Neural progenitor cell (in vitro differentiated cells): ENCODE results near the gene PTGIR. TPM values are rescaled to one million over a fixed set of nuclear protein-coding genes. Genes with fewer than 3 reads are reported as not detected.

Source experiments
- DNase-seq: peaks from one replicate; pipeline ENCODE4 v3.0.0-alpha.2; 2016; ENCODE audit warnings: low spot score
- H2AFZ ChIP-seq: fragments of 200-600 bp; sonication (generic); replicated peaks from 2 replicates; pipeline ENCODE4 v1.6.1; 2016; ENCODE audit warnings: antibody characterized with exemption
- H3F3A ChIP-seq: fragments of 200-600 bp; sonication (generic); 2 replicates; pipeline ENCODE4 v1.6.1; 2016; ENCODE audit warnings: antibody characterized with exemption, low read depth
- H3K27ac ChIP-seq: fragments of 200-600 bp; sonication (generic); 2 replicates; pipeline ENCODE4 v1.5.1; 2016; ENCODE audit warnings: mild to moderate bottlenecking
- H3K27me3 ChIP-seq: fragments of 200-600 bp; sonication (generic); 2 replicates; pipeline ENCODE4 v1.6.1; 2016; ENCODE audit warnings: mild to moderate bottlenecking, moderate library complexity
- H3K36me3 ChIP-seq: fragments of 200-600 bp; sonication (generic); 2 replicates; pipeline ENCODE4 v1.5.1; 2016
- H3K4me1 ChIP-seq: fragments of 200-600 bp; sonication (generic); 2 replicates; pipeline ENCODE4 v1.6.1; 2016; ENCODE audit warnings: mixed run types
- H3K4me2 ChIP-seq: fragments of 200-600 bp; sonication (generic); 2 replicates; pipeline ENCODE4 v1.6.1; 2016
- H3K4me3 ChIP-seq: fragments of 200-600 bp; sonication (generic); 2 replicates; pipeline ENCODE4 v1.5.1; 2016
- H3K79me2 ChIP-seq: fragments of 200-600 bp; sonication (generic); 2 replicates; pipeline ENCODE4 v1.6.1; 2016; ENCODE audit warnings: low read depth
- H3K9ac ChIP-seq: fragments of 200-600 bp; sonication (generic); 2 replicates; pipeline ENCODE4 v1.6.1; 2016
- H3K9me3 ChIP-seq: fragments of 200-600 bp; sonication (generic); 2 replicates; pipeline ENCODE4 v1.5.1; 2016; ENCODE audit warnings: low read depth
- H4K20me1 ChIP-seq: fragments of 200-600 bp; sonication (generic); 2 replicates; pipeline ENCODE4 v1.6.1; 2016; ENCODE audit warnings: low read depth
- H3K27ac Mint-ChIP-seq: 3 replicates; pipeline ENCODE4 v1.8.0; 2021; ENCODE audit warnings: mixed read lengths
- H3K27me3 Mint-ChIP-seq: 2 replicates; pipeline ENCODE4 v1.8.0; 2022; ENCODE audit warnings: low read depth, mild to moderate bottlenecking, inconsistent platforms, moderate library complexity, mixed read lengths; ENCODE audit not compliant: insufficient read depth
- H3K36me3 Mint-ChIP-seq: 3 replicates; pipeline ENCODE4 v1.8.0; 2021; ENCODE audit warnings: mixed read lengths
- H3K4me1 Mint-ChIP-seq: 3 replicates; pipeline ENCODE4 v1.8.0; 2021; ENCODE audit warnings: mixed read lengths
- H3K4me3 Mint-ChIP-seq: 3 replicates; pipeline ENCODE4 v1.8.0; 2021; ENCODE audit warnings: mild to moderate bottlenecking, moderate library complexity, mixed read lengths
- H3K9me3 Mint-ChIP-seq: 3 replicates; pipeline ENCODE4 v1.8.0; 2020; ENCODE audit warnings: mixed read lengths
- EZH2phosphoT487 ChIP-seq: fragments of 200-600 bp; sonication (generic); IDR thresholded peaks from 2 replicates; pipeline ENCODE4 v1.6.1; 2017; ENCODE audit warnings: antibody characterized with exemption
- total RNA-seq: library from RNA; depleted of rRNA; stranded (reverse); fragments of >200 nt; gene quantifications from 2 replicates; pipeline ENCODE4 v1.2.3, GENCODE V29; 2015; ENCODE audit warnings: low replicate concordance
- TF ChIP-seq, protein P1 (sequence below): fragments of 200-600 bp; sonication (generic); IDR thresholded peaks from 2 replicates; pipeline ENCODE4 v1.5.1; 2017; ENCODE audit warnings: antibody characterized with exemption, mild to moderate bottlenecking

The PTGIR gene
- total RNA-seq, 1 donor from 2014 or later, result not detected

DNA sequence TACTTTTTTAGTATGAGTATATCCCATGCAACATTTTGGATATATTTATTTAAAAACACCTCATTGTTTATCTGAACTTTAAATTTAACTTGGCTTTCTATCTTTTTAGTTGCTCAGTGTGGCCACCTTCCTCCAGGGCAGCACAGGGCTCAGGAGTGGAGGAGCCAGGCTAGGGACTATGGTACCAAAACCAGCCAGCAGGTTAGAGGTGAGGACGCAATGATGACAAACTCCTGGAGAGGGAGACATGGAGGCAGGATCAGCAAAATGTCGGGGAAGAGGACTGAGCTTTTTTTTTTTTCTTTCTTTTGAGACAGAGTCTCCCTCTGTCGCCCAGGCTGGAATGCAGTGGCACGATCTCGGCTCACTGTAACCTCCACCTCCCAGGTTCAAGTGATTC, 53.4 kb downstream of the PTGIR start:
- peak; percentile 72 for DNase-seq
- TF ChIP-seq EZH2phosphoT487, result no peak
- TF ChIP-seq, protein P1, sequence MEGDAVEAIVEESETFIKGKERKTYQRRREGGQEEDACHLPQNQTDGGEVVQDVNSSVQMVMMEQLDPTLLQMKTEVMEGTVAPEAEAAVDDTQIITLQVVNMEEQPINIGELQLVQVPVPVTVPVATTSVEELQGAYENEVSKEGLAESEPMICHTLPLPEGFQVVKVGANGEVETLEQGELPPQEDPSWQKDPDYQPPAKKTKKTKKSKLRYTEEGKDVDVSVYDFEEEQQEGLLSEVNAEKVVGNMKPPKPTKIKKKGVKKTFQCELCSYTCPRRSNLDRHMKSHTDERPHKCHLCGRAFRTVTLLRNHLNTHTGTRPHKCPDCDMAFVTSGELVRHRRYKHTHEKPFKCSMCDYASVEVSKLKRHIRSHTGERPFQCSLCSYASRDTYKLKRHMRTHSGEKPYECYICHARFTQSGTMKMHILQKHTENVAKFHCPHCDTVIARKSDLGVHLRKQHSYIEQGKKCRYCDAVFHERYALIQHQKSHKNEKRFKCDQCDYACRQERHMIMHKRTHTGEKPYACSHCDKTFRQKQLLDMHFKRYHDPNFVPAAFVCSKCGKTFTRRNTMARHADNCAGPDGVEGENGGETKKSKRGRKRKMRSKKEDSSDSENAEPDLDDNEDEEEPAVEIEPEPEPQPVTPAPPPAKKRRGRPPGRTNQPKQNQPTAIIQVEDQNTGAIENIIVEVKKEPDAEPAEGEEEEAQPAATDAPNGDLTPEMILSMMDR, result peak; percentile 47
- no peak overlapping the region for H3K27ac Mint-ChIP-seq
- H4K20me1 ChIP-seq, result no peaks in the 10 kb centered on the region
- peaks cover 6% of the 10 kb centered on the region for H3K27me3 Mint-ChIP-seq
- H3F3A ChIP-seq, result peaks cover 4% of the 10 kb centered on the region
- no peaks in the 10 kb centered on the region for H3K79me2 ChIP-seq
- no peak overlapping the region for H3K27ac ChIP-seq
- no peaks in the 10 kb centered on the region for H3K36me3 ChIP-seq
- peaks cover 9% of the 10 kb centered on the region for H3K4me1 Mint-ChIP-seq
- no peak overlapping the region for H3K4me3 ChIP-seq
- no peaks in the 10 kb centered on the region for H3K27me3 ChIP-seq
- no peaks in the 10 kb centered on the region for H3K9me3 ChIP-seq
- peaks cover 4% of the 10 kb centered on the region for H3K9me3 Mint-ChIP-seq
- H2AFZ ChIP-seq, result no peak overlapping the region
- H3K4me1 ChIP-seq, result peaks cover 5% of the 10 kb centered on the region
- H3K9ac ChIP-seq, result no peak overlapping the region
- no peak overlapping the region for H3K4me2 ChIP-seq
- no peaks in the 10 kb centered on the region for H3K36me3 Mint-ChIP-seq
- no peak overlapping the region for H3K4me3 Mint-ChIP-seq

Other genes starting within 250 kb of the PTGIR start
- gene CCDC8, start 211.5 kb downstream of the PTGIR start, total RNA-seq, result 2.8 and 14.1 TPM in 2 replicates
- gene PNMA8C, start 196.2 kb downstream of the PTGIR start, total RNA-seq, result 0.58 and 0.74 TPM in 2 replicates
- gene PNMA8A, start 153.5 kb downstream of the PTGIR start, total RNA-seq, result 42.5 and 43.9 TPM in 2 replicates
- gene PNMA8B, start 129.2 kb downstream of the PTGIR start, total RNA-seq, result 0.09 and 3.9 TPM in 2 replicates
- 373 and 403 TPM in 2 replicates for gene CALM3, start 23.8 kb downstream of the PTGIR start, total RNA-seq
- not detected in 2 replicates for gene GNG8, start 11.1 kb upstream of the PTGIR start, total RNA-seq
- 0.75 and 2.2 TPM in 2 replicates for gene DACT3, start 36.1 kb upstream of the PTGIR start, total RNA-seq
- 14.9 and 22.2 TPM in 2 replicates for gene PRKD2, start 92.0 kb upstream of the PTGIR start, total RNA-seq
- 18.6 and 40.5 TPM in 2 replicates for gene FKRP, start 121.0 kb upstream of the PTGIR start, total RNA-seq
- gene STRN4, start 121.4 kb upstream of the PTGIR start, total RNA-seq, result 54.1 and 149 TPM in 2 replicates
- 39.5 and 81.6 TPM in 2 replicates for gene SLC1A5, start 163.5 kb upstream of the PTGIR start, total RNA-seq
- gene AP2S1, start 225.8 kb upstream of the PTGIR start, total RNA-seq, result 104 and 120 TPM in 2 replicates
- 38.4 and 43.3 TPM in 2 replicates for gene ARHGAP35, start 235.9 kb upstream of the PTGIR start, total RNA-seq